AG10803 (cell line): ENCODE results near the gene SH3BP2.
A peak's percentile ranks its signal among the peaks of the same experiment; 100 is the strongest.

ENCODE experiments used
- DNase-seq: peaks from one replicate; pipeline ENCODE4 v3.0.0; 2010; ENCODE audit warnings: low read depth
- H3K4me3 ChIP-seq: 2 replicates; pipeline ENCODE4 v1.5.1; 2011; ENCODE audit warnings: mild to moderate bottlenecking, low read length, control low read depth
- CTCF ChIP-seq: conservative IDR thresholded peaks from 2 replicates; pipeline ENCODE4 v1.5.1; 2011; ENCODE audit warnings: mild to moderate bottlenecking, low read length, control low read depth, inconsistent platforms

The SH3BP2 gene

GRCh38 chr4:2865196-2865780 is 72.4 kb downstream of the SH3BP2 start:
- TF ChIP-seq CTCF: no peak
- no peak overlapping the region for H3K4me3 ChIP-seq
- DNase-seq: no peak

DNA sequence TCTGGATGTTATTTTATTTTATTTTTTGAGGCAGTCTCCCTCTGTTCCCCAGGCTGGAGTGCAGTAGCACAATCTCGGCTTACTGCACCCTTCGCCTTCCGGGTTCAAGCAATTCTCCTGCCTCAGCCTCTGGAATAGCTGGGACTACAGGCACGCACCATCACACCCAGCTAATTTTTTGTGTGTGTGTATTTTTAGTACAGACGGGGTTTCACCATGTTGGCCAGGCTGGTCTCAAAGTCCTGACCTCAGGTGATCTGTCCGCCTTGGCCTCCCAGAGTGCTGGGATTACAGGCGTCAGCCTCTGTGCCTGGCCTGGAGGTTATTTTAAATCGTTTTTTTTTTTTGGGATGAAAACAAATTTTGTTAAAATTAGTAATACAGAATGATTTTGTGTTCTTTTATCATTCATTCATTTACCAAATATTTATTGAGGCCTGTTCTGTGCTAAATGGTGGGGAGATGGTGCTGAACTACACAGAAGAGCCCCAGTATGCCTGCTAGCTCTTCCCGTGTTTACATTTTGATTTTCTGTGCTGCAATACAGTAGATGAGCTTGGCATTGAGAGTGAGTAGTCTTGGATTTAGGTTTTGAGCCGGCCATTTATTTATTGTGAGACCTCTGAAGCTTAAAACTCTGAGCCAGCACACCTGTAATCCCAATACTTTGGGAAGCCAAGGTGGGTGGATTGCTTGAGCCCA is 73.4 kb downstream of the SH3BP2 start:
- no peak for TF ChIP-seq CTCF
- no peak for DNase-seq
- H3K4me3 ChIP-seq: no peak overlapping the region

DNA sequence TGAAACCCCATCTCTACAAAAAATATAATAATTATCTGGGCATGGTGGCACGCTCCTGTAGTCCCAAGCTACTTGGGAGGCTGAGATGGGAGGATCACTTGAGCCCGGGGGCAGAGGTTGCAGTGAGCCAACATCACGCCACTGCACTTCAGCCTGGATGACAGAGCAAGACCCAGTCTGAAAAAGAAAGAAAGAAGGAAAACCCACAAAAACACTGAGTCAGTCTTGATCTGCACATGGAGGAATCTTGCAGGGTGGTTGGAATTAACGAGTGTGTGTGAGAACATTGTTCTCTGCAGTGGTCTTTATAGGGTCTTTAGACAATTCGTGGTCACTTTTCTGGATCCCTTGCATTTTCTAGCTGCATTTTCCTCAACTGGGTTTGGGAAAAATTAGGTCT is 74.0 kb downstream of the SH3BP2 start:
- TF ChIP-seq CTCF: no peak
- H3K4me3 ChIP-seq: no peak overlapping the region
- DNase-seq: no peak

DNA sequence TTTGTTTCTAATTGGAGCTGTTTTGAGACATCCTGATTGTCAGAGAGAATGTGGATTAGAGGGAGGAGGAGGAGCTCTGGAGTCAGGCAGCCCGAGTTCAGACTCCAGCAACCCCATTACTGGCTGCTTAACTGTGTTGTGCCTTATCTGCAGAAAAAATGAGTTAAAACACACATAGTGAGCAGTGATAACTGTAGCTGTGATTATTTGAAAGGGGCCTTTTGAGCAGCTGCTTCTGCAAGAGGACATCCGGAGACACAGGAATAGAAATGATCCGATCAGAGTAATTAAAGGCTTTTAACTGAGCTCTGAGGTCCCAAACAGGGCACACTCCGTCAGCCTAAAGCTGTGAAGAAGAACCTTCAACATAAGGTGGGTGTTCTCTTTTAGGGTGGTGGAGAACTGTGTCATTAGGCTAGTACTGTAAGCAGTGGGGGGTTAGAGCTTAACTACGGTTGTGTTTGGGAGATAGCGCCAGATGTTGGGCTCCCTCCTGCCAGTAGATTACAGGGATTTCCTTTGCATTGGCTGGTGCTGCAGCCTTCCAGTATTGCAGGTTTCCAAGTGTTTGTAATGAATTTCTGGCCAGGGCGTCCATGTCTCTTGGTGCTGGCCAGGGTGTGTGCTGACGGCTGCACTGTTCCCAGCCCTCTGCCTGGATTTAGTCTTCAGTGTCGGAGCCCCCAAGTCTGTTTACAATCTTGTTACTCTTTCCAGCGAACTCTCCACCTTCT is 75.0 kb downstream of the SH3BP2 start:
- DNase-seq: peak; percentile 38
- H3K4me3 ChIP-seq: peak overlapping the region; percentile 46
- TF ChIP-seq CTCF: no peak

DNA sequence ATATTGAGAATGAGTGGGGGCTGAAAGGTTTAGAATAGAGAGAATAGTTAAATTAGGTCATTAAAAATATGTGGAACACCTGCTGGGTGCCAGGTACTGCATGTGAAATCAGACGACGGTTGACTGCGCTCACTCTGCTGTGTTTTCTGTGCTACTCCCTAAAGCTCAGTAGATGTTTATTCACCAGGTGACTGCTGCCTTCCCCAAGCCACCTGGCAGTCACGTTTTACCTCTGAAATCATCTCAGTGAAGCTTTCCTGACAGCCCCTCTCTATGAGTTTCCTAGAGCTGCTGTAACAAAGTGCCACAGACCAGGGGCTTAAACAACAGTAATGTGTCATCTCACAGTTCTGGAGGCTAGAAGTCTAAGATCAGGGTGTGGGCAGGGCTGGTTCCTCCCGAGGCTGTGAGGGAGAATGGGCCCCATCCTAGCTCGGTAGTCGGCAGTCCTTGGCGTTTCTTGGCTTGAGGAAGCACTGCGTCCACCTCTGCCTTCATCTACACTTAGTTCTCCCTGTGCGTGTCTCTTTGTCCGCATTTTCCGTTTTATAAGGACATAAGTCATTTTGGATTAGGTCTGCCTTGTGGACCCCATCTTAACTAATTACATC is 76.1 kb downstream of the SH3BP2 start:
- no peak for DNase-seq
- no peak overlapping the region for H3K4me3 ChIP-seq
- no peak for TF ChIP-seq CTCF

DNA sequence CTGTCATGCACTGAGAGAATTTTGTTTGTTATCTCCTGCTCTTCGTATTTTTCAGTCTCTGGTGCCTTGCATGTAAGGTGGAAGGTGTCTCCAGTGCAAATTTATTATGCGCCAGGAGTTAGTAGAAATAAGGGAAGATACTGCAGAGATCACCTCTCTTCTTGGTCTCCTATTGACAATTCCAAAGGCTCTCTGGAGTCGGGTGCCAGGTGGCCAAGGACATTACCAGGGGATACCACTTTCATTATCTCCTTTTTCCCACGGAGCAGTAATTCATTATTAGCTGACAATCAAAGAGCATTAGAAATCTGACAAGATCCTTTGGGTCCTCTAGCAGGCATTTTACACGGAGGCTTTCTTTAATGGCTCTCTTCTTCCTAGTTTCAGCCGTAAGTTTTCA is 76.8 kb downstream of the SH3BP2 start:
- no peak for DNase-seq
- TF ChIP-seq CTCF: no peak
- H3K4me3 ChIP-seq: no peak overlapping the region

DNA sequence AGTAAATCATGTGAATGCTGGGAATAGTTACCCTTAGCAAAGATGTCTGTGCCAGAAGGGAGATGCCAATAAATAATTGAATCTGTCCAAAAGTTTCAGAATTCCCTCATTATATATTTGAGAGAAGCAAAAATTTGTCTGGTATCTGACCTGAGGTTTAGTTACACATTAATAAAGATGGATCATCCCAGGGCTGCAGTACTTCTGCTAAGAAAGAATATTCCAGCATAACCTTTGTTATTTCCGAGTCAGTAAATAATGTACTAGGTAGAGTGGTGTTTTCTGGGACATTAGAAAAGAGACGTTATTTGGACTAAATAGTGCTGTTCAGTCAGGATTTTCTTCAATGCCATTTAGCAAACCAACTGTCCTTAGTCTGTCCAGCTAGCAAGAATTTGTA is 77.2 kb downstream of the SH3BP2 start:
- TF ChIP-seq CTCF: no peak
- no peak for DNase-seq
- H3K4me3 ChIP-seq: no peak overlapping the region
